SH-SY5Y (cell line): ENCODE measurements around the gene MDM2.

Experiments
- GATA2 ChIP-seq: IDR thresholded peaks from 2 replicates; pipeline ENCODE4 v1.6.1; 2011; ENCODE audit warnings: mild to moderate bottlenecking, low read depth, low read length
- GATA3 ChIP-seq: IDR thresholded peaks from 2 replicates; pipeline ENCODE4 v1.6.1; 2011; ENCODE audit warnings: low read depth, mild to moderate bottlenecking, low read length, moderate library complexity

GRCh38 chr12:68863109-68863770, 55.3 kb downstream of the MDM2 start:
- TF ChIP-seq GATA2 (no peak), GATA3 (no peak)
